HG03378 (cell line): Measurements from ENCODE around the gene PIK3C2G.

Source experiments
- ATAC-seq: cut with Tn5 transposase; IDR thresholded peaks from one replicate; pipeline ENCODE4 v1.9.1; 2021; ENCODE audit warnings: mild to moderate bottlenecking, moderate library complexity; ENCODE audit not compliant: unreplicated experiment

The PIK3C2G gene

DNA sequence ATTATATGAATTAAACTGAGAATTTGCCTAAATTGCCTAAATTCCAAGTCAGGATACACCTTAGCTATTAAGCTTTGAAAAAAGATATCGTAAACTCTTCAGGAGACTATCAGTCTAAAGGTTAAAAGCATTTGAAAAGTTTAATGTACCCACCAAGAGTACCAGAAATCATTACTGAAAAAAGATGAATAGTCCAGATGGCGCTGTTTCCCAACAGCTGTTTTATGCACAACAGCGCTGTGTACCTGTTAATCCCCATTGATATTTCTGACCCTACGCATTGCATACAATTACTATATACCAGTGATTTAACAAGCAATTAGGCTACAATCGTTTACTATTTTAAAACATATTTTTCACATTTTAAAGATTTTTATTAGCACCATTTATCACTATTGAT, 291.5 kb downstream of the PIK3C2G start:
- no peak for ATAC-seq

- no peak for ATAC-seq
Observed at GRCh38 chr12:18556161-18556560, 294.8 kb downstream of the PIK3C2G start.

- no peak for ATAC-seq
Observed at GRCh38 chr12:18559242-18559641, 297.9 kb downstream of the PIK3C2G start.

DNA sequence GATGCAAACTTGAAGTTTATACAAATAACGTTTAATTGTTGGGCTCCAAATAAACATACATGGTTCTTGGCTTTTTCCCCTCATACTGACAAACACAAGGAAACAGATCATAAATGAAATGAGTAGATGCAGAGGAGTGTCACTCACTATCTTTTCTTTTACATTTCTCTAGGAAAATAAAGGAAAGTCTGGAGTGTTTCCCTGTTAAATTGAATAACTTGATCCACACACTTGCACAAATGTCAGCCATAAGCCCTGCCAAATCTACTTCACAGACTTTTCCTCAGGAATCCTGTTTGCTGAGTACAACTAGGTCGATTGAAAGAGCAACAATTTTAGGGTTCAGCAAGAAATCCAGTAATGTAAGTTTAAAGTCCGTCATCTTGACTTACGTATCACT, 301.2 kb downstream of the PIK3C2G start:
- ATAC-seq: no peak

DNA sequence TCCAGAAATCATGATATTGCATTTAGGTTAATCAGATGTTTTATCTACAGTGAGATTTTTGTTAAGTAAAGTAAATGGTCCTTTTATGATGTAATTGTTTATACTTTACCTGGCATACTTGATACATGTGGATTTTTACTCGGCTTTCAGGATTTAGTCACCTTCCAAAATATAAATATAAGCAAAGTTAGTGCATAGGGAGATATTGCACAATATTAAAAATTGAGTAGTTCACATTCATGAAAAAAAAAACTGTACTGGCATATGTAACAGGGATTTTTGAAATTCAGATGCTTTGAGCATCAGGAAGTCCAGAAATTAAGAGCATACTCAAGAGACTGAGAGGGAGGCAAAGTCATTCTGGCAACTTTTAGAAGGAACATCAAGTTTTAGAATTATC, 303.0 kb downstream of the PIK3C2G start:
- no peak for ATAC-seq

DNA sequence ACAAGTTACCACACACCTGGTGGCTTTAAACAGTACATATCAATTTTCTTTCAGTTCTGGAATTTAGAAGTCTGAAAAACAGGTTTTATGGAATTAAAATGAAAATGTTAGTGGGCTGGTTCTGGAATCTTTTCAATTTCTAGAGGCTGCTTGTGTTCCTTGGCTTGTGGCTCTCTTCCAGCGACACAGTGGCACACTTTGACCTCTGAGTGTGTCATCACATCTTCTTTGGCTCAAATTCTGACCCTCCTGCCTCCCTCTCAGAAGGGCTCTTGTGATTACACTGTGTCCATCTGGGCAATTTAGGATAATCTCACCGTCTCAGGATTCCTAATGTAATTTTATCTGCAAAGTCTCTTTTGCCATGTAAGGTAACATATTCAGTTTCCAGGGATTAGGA, 306.5 kb downstream of the PIK3C2G start:
- ATAC-seq: no peak

DNA sequence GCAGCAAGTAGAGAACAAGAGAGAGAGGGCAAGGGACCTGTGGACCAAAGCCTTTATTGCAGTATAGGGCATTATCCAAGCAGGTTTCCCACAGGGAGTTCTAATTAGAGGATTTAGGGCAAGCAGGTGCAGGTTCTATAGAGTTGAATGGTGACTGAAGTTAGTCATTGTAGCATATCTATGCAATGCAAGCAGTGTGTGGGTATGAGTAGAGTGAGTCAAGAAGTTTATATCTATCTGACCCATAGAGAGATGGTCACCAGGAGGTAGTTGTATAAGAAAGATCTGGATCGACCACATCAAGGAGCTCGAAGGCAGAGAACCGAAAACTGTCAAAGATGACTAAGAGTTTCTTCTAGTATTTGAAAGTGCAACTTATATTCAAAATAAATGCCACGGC, 309.2 kb downstream of the PIK3C2G start:
- ATAC-seq: no peak

- no peak for ATAC-seq
Observed at GRCh38 chr12:18576104-18576626, 314.8 kb downstream of the PIK3C2G start.

GRCh38 chr12:18576648-18577047, 315.3 kb downstream of the PIK3C2G start:
- no peak for ATAC-seq

DNA sequence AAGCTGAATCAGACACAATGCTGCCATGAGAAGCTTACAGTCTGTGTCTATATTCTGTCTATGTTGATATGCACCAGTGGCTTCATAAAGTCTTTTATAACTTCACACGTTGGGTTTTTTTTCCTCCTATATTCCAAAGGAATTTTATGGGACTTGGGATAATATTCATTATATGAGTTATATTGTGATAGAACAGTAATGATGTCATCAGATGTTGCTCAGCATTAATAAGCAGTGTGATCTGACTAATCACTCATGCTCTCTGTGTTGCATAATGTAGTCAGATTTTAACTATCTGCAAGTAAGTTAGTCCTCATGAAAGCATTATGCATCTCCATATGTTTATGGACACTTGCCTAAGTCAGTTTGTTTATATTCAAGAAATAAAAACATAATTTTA, 316.9 kb downstream of the PIK3C2G start:
- ATAC-seq: no peak

DNA sequence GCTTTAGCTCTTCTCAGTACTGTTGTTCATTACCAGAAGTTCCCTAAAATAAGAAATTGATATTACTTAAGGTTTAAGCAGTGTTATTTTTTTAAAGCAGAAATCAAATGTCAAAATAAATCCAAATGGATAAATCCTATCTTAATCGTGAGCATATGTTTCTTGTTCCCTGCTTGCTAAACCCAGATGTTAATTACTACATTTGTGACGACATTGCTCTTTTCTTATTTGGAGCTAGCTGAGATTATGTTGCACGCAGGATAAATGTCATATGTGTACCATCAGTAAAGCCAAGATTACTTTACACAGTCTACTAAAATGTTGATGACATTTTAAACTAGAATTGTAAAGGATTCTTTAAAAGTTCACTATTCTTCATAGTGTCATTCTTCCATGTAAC, 319.0 kb downstream of the PIK3C2G start:
- ATAC-seq: no peak

DNA sequence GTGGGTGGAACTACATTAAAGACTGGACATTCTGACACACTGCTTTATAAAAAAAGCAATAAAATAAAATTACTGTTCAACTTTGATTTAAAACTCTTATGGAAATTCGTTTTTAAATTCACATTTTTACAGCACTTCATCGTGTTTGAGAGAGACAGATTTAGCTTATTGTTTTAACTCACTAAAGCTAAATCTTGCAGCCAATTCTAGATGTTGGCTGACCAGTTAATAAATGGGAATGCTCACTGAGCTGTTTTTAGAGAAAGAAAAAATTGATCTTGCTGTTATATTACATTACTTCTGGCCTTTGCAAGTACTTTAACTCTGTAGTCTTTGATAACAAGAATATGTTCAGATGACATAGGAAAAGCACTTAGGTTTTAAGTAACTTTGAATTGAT, 319.4 kb downstream of the PIK3C2G start:
- ATAC-seq: no peak

GRCh38 chr12:18581232-18581962, 320.1 kb downstream of the PIK3C2G start:
- no peak for ATAC-seq

DNA sequence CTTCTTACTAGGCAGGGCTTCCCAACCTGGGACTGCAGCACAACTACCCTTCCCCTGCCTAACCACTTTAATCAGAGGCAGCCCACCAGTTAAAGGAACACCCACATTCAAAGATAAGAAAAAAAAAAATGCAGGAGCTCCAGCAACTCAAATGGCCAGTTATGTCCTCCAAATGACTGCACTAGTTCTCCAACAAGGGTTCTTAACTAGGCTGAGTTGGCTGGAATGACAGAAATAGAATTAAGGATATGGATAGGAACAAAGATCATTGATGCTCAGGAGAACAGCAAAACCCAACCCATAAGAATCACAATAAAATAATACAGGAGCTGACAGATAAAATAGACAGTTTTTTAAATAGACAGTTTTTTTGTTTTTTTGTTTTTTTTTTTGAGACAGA, 322.3 kb downstream of the PIK3C2G start:
- ATAC-seq: no peak

DNA sequence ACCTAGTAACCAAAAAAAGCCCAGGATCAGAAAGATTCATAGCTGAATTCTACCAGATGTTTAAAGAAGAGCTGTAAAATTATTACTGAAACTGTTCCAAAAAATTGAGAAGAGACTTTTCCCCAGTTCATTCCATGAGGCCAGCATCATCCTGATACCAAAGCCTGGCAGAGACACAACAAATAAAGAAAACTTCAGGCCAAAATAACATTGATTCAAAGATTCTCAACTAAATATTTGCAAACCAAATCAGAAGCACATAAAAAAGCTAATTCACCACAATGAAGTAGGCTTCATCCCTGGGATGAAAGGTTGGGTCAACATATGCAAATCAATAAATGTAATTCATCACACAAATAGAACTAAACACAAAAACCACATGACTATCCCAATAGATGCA, 325.3 kb downstream of the PIK3C2G start:
- no peak for ATAC-seq

DNA sequence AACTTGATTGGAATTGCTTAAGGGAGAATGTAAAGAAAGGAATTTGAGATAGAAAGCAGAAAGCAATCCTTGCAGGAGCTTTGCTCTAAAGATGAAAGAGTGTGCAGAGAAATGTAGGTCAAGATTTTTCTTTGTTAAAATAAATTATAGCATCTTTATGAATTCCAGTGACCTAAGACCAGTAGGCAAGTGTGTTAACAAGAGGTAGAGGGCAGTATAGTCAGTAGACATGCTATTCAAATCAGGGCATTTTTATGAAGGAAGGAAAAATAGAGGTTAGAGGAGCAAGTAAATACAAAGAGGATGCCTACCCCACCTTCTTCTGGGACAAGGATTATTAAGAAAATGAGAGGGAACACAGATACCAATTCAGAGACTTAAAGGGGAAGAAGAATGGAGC, 328.0 kb downstream of the PIK3C2G start:
- no peak for ATAC-seq

- no peak for ATAC-seq
Observed at GRCh38 chr12:18591473-18591872, 330.2 kb downstream of the PIK3C2G start.

GRCh38 chr12:18595412-18595811, 334.1 kb downstream of the PIK3C2G start:
- ATAC-seq: no peak

DNA sequence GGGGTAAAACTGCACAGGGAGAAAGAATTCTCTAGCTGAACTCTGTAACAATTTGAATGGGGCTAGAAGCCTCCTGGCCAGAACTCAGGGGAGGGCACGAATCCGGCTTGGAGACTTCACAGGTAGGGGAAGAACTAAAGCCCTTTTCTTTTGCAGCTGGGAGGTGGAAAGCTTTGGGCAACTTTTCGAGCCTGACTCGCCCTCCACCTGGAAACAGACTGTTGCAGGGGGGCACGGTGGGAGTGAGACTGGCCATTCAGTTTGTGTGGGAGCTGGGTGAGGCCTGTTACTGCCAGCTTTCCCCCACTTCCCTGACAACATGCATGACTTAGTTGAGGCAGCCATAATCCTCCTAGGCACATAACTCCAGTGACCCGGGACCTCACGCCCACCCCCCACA, 340.6 kb downstream of the PIK3C2G start:
- no peak for ATAC-seq

DNA sequence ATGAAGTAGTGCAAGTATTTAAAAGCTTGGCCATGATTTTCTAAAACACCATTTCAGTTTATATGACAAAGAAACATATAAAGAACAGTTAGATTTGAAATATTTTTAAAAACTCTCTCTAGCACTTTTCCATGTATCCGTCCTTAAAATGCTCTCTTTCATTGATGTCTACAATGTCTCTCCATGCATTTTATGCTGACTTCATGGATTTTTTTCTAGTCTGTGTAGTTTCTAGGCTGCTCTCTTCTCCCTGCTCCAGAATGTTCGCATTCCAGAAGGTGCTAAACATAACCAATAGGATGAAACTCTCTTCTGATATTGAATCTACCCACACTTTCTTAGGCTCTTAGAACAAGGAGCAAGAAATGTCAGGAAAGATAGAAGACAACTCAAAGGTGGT, 351.7 kb downstream of the PIK3C2G start:
- ATAC-seq: no peak

DNA sequence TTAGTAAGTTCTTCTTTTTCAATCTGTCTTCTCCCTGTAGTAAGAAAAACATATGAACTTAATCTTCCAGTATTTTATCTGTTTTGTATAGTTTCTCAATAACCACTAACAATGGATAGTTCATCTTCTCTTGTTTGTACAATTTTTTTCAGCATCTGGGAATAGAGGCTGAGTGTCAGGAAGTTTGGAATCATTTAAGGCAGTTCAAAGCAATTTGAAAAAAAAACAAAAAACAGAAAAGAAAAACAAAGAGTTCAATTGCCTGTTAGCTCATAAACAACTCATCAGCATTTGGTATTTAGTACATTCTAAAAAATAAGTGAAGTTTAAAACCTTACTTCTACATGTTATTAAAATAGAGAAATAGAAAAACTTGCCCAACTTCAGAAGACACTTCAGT, 359.7 kb downstream of the PIK3C2G start:
- no peak for ATAC-seq

DNA sequence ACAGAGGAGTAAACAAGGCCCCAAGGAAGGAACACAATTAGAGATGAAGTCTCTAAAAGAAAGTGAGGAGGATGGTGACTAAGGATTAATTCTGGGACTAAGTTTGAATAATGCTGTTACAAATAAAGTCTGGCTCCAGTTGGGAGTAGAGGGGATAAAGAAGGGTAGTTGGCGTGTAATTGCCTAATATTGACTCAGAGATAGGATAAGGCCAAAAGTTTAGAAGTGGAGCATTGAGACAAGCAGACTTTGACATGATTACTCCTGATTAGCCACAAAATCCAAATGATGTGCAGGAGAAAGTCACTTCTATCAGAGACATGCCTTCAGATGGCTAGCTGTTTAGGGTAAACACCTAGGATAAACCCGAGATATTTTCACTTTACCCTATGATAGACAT, 368.1 kb downstream of the PIK3C2G start:
- no peak for ATAC-seq

DNA sequence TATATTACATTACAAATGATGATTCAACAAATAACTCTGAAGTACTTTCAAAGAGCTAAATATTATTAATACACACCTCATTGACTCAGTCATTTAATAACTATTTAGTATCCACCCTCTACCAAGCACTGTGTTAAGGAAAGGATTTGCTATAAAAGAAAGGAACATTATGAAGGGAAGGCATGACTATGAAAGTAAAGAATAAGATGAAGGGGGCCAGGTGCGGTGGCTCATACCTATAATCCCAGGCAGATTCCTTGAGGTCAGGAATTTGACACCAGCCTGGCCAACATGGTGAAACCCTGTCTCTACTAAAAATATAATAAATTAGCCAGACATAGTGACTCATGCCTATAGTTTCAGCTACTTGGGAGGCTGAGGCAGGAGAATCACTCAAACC, 368.6 kb downstream of the PIK3C2G start:
- no peak for ATAC-seq
